ENCODE results near the gene COPB2.

COPB2 gene

GRCh38 chr3:139313921-139314320 lies 75.5 kb downstream of the COPB2 start:
- Histone ChIP-seq H3K27ac (ENCODE audit: low read length, poor library complexity, severe bottlenecking) (no peak overlapping the region), H2AFZ (ENCODE audit: low read depth, low read length) (no peak overlapping the region), H3K36me3 (ENCODE audit: control insufficient read depth in 1 of 2, insufficient read depth in 2 of 2, low read depth in 1 of 2, low read length in 2 of 2) (no peaks in the 10 kb centered on the region), H3K4me1 (ENCODE audit: control insufficient read depth, insufficient read depth, low read depth, low read length) (peaks cover 32% of the 10 kb centered on the region), H3K9ac (ENCODE audit: low read length) (no peak overlapping the region), H4K91ac (ENCODE audit: low read length) (no peak overlapping the region), H2BK5ac (ENCODE audit: low read depth, low read length, poor library complexity, severe bottlenecking) (no peak overlapping the region), H4K8ac (ENCODE audit: low read length) (no peak overlapping the region), H2BK15ac (ENCODE audit: low read depth, poor library complexity, severe bottlenecking) (no peak overlapping the region), H3K4ac (ENCODE audit: low read depth in 1 of 2, low read length in 2 of 2) (no peak overlapping the region), H3K9me3 (ENCODE audit: control insufficient read depth, low read length) (no peaks in the 10 kb centered on the region), H2BK12ac (ENCODE audit: low read length in 2 of 2) (peak overlapping the region in 1 of 2 experiments; percentile 67), H2AK5ac (ENCODE audit: low read length, severe bottlenecking) (peak overlapping the region; percentile 66), H3K27me3 (ENCODE audit: control insufficient read depth in 1 of 2, insufficient read depth in 1 of 2, low read length in 2 of 2) (peaks cover 0 to 30% of the 10 kb centered on the region in 2 experiments), H2BK120ac (ENCODE audit: low read depth, low read length) (no peak overlapping the region), H3K79me1 (replicated peaks; ENCODE audit: low read length, poor library complexity, severe bottlenecking) (no peaks in the 10 kb centered on the region), H3K18ac (ENCODE audit: low read depth in 1 of 2, low read length in 2 of 2) (peak overlapping the region in 1 of 2 experiments; percentile 34), H3K23ac (ENCODE audit: low read length in 2 of 2) (no peak overlapping the region), H3K4me2 (ENCODE audit: low read length, poor library complexity, severe bottlenecking) (no peak overlapping the region), H3K4me3 (ENCODE audit: insufficient read depth in 1 of 2, low read depth in 1 of 2, low read length in 2 of 2) (no peak overlapping the region), H3K14ac (ENCODE audit: low read length in 2 of 2) (peak overlapping the region in 1 of 2 experiments; percentile 53)
- DNase-seq, result no peak
- WGBS, result 91% methylated on average over 5 of the region's 5 CpGs

GRCh38 chr3:139312959-139313358 lies 76.5 kb downstream of the COPB2 start:
- DNase-seq, result peak; percentile 57
- peak overlapping the region; percentile 26 for H2AK5ac ChIP-seq (ENCODE audit: low read length, severe bottlenecking)
- peak overlapping the region; percentile 68 for H4K8ac ChIP-seq (ENCODE audit: low read length)
- H3K18ac ChIP-seq (ENCODE audit: low read depth in 1 of 2, low read length in 2 of 2), result peak overlapping the region; percentile 25 to 52
- H3K9me3 ChIP-seq (ENCODE audit: control insufficient read depth, low read length), result no peaks in the 10 kb centered on the region
- peaks cover 0 to 21% of the 10 kb centered on the region in 2 experiments for H3K27me3 ChIP-seq (ENCODE audit: control insufficient read depth in 1 of 2, insufficient read depth in 1 of 2, low read length in 2 of 2)
- no peak overlapping the region for H2AFZ ChIP-seq (ENCODE audit: low read depth, low read length)
- H3K23ac ChIP-seq (ENCODE audit: low read length in 2 of 2), result no peak overlapping the region
- no peak overlapping the region for H2BK12ac ChIP-seq (ENCODE audit: low read length in 2 of 2)
- H3K79me1 ChIP-seq (replicated peaks; ENCODE audit: low read length, poor library complexity, severe bottlenecking), result no peaks in the 10 kb centered on the region
- H3K4ac ChIP-seq (ENCODE audit: low read depth in 1 of 2, low read length in 2 of 2), result no peak overlapping the region
- no peak overlapping the region for H3K9ac ChIP-seq (ENCODE audit: low read length)
- H3K27ac ChIP-seq (ENCODE audit: low read length, poor library complexity, severe bottlenecking), result no peak overlapping the region
- H2BK5ac ChIP-seq (ENCODE audit: low read depth, low read length, poor library complexity, severe bottlenecking), result no peak overlapping the region
- no peak overlapping the region for H3K14ac ChIP-seq (ENCODE audit: low read length in 2 of 2)
- no peak overlapping the region for H2BK15ac ChIP-seq (ENCODE audit: low read depth, poor library complexity, severe bottlenecking)
- H4K91ac ChIP-seq (ENCODE audit: low read length), result peak overlapping the region; percentile 61
- H3K4me2 ChIP-seq (ENCODE audit: low read length, poor library complexity, severe bottlenecking), result no peak overlapping the region
- no peaks in the 10 kb centered on the region for H3K36me3 ChIP-seq (ENCODE audit: control insufficient read depth in 1 of 2, insufficient read depth in 2 of 2, low read depth in 1 of 2, low read length in 2 of 2)
- H2BK120ac ChIP-seq (ENCODE audit: low read depth, low read length), result no peak overlapping the region
- H3K4me1 ChIP-seq (ENCODE audit: control insufficient read depth, insufficient read depth, low read depth, low read length), result peaks cover 30% of the 10 kb centered on the region
- 60% methylated on average over 2 of the region's 2 CpGs for WGBS
- no peak overlapping the region for H3K4me3 ChIP-seq (ENCODE audit: insufficient read depth in 1 of 2, low read depth in 1 of 2, low read length in 2 of 2)

GRCh38 chr3:139312416-139312815 lies 77.0 kb downstream of the COPB2 start:
- H3K79me1 ChIP-seq (replicated peaks; ENCODE audit: low read length, poor library complexity, severe bottlenecking), result no peaks in the 10 kb centered on the region
- no peak overlapping the region for H3K4me3 ChIP-seq (ENCODE audit: insufficient read depth in 1 of 2, low read depth in 1 of 2, low read length in 2 of 2)
- WGBS, result 86% methylated on average over 1 of the region's 1 CpG
- H2AK5ac ChIP-seq (ENCODE audit: low read length, severe bottlenecking), result peak overlapping the region; percentile 47
- no peak overlapping the region for H2AFZ ChIP-seq (ENCODE audit: low read depth, low read length)
- H3K23ac ChIP-seq (ENCODE audit: low read length in 2 of 2), result no peak overlapping the region
- no peak overlapping the region for H3K4me2 ChIP-seq (ENCODE audit: low read length, poor library complexity, severe bottlenecking)
- H3K18ac ChIP-seq (ENCODE audit: low read depth in 1 of 2, low read length in 2 of 2), result peak overlapping the region in 1 of 2 experiments; percentile 25
- no peaks in the 10 kb centered on the region for H3K9me3 ChIP-seq (ENCODE audit: control insufficient read depth, low read length)
- no peak overlapping the region for H4K8ac ChIP-seq (ENCODE audit: low read length)
- H4K91ac ChIP-seq (ENCODE audit: low read length), result no peak overlapping the region
- no peak overlapping the region for H2BK120ac ChIP-seq (ENCODE audit: low read depth, low read length)
- no peak for DNase-seq
- H2BK5ac ChIP-seq (ENCODE audit: low read depth, low read length, poor library complexity, severe bottlenecking), result no peak overlapping the region
- H2BK15ac ChIP-seq (ENCODE audit: low read depth, poor library complexity, severe bottlenecking), result no peak overlapping the region
- H3K14ac ChIP-seq (ENCODE audit: low read length in 2 of 2), result no peak overlapping the region
- no peak overlapping the region for H2BK12ac ChIP-seq (ENCODE audit: low read length in 2 of 2)
- H3K36me3 ChIP-seq (ENCODE audit: control insufficient read depth in 1 of 2, insufficient read depth in 2 of 2, low read depth in 1 of 2, low read length in 2 of 2), result no peaks in the 10 kb centered on the region
- H3K27ac ChIP-seq (ENCODE audit: low read length, poor library complexity, severe bottlenecking), result no peak overlapping the region
- no peak overlapping the region for H3K9ac ChIP-seq (ENCODE audit: low read length)
- H3K4me1 ChIP-seq (ENCODE audit: control insufficient read depth, insufficient read depth, low read depth, low read length), result peaks cover 32% of the 10 kb centered on the region
- H3K4ac ChIP-seq (ENCODE audit: low read depth in 1 of 2, low read length in 2 of 2), result no peak overlapping the region
- peaks cover 0 to 17% of the 10 kb centered on the region in 2 experiments for H3K27me3 ChIP-seq (ENCODE audit: control insufficient read depth in 1 of 2, insufficient read depth in 1 of 2, low read length in 2 of 2)

- no peak for DNase-seq
- peaks cover 0 to 11% of the 10 kb centered on the region in 2 experiments for H3K27me3 ChIP-seq (ENCODE audit: control insufficient read depth in 1 of 2, insufficient read depth in 1 of 2, low read length in 2 of 2)
- peak overlapping the region in 1 of 2 experiments; percentile 75 for H2BK12ac ChIP-seq (ENCODE audit: low read length in 2 of 2)
- H3K4me3 ChIP-seq (ENCODE audit: insufficient read depth in 1 of 2, low read depth in 1 of 2, low read length in 2 of 2), result no peak overlapping the region
- H3K9ac ChIP-seq (ENCODE audit: low read length), result no peak overlapping the region
- WGBS, result no CpG with 5 or more reads among the region's 1 CpG
- no peak overlapping the region for H2BK120ac ChIP-seq (ENCODE audit: low read depth, low read length)
- H3K27ac ChIP-seq (ENCODE audit: low read length, poor library complexity, severe bottlenecking), result no peak overlapping the region
- H2BK5ac ChIP-seq (ENCODE audit: low read depth, low read length, poor library complexity, severe bottlenecking), result peak overlapping the region; percentile 59
- H3K9me3 ChIP-seq (ENCODE audit: control insufficient read depth, low read length), result no peaks in the 10 kb centered on the region
- H3K4me2 ChIP-seq (ENCODE audit: low read length, poor library complexity, severe bottlenecking), result no peak overlapping the region
- H3K36me3 ChIP-seq (ENCODE audit: control insufficient read depth in 1 of 2, insufficient read depth in 2 of 2, low read depth in 1 of 2, low read length in 2 of 2), result no peaks in the 10 kb centered on the region
- H3K4ac ChIP-seq (ENCODE audit: low read depth in 1 of 2, low read length in 2 of 2), result no peak overlapping the region
- no peak overlapping the region for H2AFZ ChIP-seq (ENCODE audit: low read depth, low read length)
- no peak overlapping the region for H2AK5ac ChIP-seq (ENCODE audit: low read length, severe bottlenecking)
- H3K23ac ChIP-seq (ENCODE audit: low read length in 2 of 2), result no peak overlapping the region
- H4K91ac ChIP-seq (ENCODE audit: low read length), result no peak overlapping the region
- H3K4me1 ChIP-seq (ENCODE audit: control insufficient read depth, insufficient read depth, low read depth, low read length), result peaks cover 40% of the 10 kb centered on the region
- H3K79me1 ChIP-seq (replicated peaks; ENCODE audit: low read length, poor library complexity, severe bottlenecking), result no peaks in the 10 kb centered on the region
- no peak overlapping the region for H2BK15ac ChIP-seq (ENCODE audit: low read depth, poor library complexity, severe bottlenecking)
- no peak overlapping the region for H4K8ac ChIP-seq (ENCODE audit: low read length)
- H3K14ac ChIP-seq (ENCODE audit: low read length in 2 of 2), result no peak overlapping the region
- peak overlapping the region in 1 of 2 experiments; percentile 18 for H3K18ac ChIP-seq (ENCODE audit: low read depth in 1 of 2, low read length in 2 of 2)
Observed at GRCh38 chr3:139311557-139311956, 77.9 kb downstream of the COPB2 start.
